Measurements from ENCODE around the gene ASCL2.

ASCL2 gene, protein sequence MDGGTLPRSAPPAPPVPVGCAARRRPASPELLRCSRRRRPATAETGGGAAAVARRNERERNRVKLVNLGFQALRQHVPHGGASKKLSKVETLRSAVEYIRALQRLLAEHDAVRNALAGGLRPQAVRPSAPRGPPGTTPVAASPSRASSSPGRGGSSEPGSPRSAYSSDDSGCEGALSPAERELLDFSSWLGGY

GRCh38 chr11:2270322-2271076 lies at the start of gene ASCL2:
TSS of gene ASCL2 (minus strand) at chr11:2270588. CDS start at chr11:2270332, 256 bp downstream.
- DNase-seq (ENCODE audit: low spot score) = no peak

DNA sequence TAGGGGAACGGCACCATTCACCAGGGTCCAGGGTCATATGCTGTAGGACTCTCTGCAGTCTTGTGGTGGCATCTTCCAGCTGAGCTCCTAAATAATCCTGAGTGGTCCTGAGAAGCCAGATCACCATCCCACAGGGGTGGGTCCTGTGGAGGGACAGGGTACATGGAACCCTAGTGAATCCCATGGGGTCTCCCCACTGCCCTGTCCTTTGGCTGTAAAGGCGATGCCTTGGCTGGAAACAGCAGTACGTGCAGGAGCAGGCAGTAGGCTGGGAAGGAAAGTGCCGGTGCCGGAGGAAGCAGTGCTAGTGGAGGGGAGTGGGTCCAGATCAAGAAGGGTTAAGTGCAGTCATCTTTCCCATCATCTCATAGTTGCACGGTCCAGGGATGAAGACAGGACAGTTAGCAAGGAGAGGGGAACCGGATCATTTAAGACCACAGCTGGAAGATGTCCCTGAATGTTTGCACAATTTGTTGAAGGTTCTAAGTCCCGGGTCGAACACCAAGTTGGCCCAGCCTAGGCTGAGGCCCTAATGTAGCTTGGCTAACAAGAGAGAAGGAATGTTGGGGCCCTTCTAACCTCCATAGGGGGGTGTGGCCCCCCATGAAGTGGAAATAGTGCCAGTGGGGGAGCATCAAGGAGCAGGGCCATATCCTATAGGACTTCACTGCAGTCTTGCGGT lies 49.5 kb upstream of the ASCL2 start:
- no peak for DNase-seq (ENCODE audit: low spot score)

GRCh38 chr11:2318707-2319106 lies 48.3 kb upstream of the ASCL2 start:
- no peak for DNase-seq (ENCODE audit: low spot score)

DNA sequence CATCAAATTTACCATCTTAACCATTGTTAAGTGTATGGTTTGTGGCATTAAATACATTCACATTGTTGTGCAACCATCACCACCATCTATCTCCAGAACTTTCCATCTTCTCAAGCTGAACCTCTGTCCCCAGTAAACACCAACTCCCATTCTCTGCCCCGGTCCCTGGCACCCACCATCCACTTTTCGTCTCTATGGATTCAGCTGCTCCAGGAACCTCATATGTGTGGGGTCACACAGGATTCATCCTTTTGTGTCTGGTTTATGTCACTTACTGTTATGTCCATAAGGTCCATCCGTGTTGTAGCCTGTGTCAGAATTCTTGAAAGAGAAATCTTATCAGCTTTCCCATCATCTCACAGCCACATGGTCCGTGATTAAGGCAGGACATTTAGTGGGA lies 47.7 kb upstream of the ASCL2 start:
- DNase-seq (ENCODE audit: low spot score) = no peak

DNA sequence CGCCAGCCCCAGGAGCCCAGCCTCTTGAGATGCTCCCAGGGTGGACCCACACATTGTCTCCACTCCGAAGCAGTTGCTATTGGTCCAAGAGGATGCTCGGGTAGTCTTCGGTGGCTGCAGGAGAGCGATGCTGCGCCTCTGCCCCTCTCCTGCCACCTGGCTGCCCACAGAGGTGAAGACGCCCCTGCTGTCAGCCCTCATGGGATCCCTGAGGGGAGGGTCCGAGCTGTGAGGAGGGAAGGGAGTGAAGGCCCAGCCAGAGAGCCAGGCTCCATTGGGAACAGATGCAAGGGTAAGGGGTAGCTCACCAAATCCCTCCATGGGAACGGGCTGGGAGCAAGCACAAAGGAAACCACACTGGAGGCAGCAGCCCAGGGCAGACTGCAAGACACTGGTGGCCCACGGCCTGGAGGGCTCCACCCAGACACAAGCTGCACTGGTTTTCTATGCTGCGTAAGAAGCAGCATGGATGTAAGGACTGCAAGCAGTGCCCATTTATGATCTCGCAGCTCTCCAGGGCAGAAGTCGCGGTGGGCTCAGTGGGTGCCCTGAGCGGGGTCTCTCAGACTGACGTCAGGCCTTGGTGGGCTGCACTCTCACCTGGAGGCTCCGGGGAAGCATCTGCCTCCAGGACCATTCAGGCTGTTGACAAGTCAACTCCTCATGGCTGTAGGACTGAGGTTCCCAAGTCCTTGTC lies 47.1 kb upstream of the ASCL2 start:
- no peak for DNase-seq (ENCODE audit: low spot score)

GRCh38 chr11:2316963-2317244 lies 46.5 kb upstream of the ASCL2 start:
- no peak for DNase-seq (ENCODE audit: low spot score)

DNA sequence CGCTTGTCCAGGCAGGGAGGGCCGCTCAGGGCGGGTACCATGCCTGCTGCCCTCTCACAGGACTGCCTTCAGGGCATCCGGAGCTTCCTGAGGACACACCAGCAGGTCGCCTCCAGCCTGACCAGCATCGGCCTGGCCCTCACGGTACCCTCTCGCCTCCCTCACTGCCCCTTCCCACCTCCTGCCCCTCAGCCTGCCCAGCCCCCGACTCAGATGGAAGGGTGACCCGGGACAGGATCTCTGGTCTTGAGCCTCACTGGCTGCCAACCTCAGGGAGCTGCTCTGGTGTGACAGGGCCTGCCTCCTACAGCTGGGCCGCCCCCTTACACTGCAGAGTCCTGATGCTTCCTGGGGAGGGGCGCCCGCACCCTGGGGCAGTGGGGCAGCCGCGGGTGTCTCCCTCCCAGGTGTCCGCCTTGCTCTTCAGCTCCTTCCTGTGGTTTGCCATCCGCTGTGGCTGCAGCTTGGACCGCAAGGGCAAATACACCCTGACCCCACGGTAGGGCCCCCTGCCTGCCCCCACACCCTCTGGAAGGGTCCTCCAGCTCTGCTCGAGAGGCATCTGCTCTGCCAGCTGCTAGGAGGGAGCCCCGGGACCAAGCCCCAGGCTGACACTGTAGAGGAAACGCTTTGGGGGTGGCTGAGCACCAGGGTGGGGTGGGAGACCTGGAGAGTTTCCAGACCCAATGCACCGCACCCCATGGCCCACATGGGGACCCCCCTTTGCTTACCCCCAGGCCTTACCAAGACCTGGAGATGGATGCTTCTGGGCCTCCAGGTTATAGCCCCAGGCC lies 46.0 kb upstream of the ASCL2 start:
- DNase-seq (ENCODE audit: low spot score) = no peak

DNA sequence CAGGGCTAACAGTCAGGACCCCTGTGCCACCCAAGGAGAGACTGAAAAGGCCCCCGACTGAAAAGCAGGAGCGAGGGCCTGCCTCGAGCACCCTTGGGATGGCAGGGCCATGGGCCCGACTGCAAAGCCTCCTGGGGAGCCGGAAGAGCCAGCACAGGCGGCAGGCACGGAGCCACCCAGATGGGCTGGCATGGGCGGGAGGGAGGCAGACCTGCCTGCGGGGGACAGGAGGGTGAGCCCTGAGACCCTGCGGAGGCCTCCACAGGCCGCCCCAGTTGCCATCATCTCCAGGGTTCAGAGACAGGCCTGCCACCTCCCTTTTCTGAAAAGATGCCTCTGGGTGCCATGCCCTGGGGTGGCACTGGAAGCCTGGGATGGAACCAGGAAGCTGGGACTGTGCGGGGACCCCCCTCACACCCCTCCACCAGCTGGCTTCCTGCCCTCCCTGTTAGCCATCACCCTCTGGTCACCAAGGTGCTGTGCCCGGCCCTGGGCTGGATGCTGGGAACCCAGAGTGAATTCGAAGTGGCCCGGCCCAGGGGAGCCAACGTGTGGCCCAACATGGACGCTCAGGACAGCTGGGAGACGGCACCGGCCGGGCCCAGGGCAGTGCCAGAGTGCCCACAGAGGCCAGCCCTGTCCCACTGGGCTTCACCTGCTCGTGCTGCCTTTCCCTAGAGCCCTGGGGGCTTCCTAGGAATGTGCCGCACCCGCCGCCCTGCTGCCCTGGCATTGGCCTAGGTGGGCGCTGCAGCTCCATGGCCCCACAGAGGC lies 45.2 kb upstream of the ASCL2 start:
- DNase-seq (ENCODE audit: low spot score) = no peak

GRCh38 chr11:2314525-2315394 lies 44.4 kb upstream of the ASCL2 start:
- no peak for DNase-seq (ENCODE audit: low spot score)

- DNase-seq (ENCODE audit: low spot score) = no peak
These were observed 43.7 kb upstream of the ASCL2 start for GRCh38 chr11:2314136-2314524.

DNA sequence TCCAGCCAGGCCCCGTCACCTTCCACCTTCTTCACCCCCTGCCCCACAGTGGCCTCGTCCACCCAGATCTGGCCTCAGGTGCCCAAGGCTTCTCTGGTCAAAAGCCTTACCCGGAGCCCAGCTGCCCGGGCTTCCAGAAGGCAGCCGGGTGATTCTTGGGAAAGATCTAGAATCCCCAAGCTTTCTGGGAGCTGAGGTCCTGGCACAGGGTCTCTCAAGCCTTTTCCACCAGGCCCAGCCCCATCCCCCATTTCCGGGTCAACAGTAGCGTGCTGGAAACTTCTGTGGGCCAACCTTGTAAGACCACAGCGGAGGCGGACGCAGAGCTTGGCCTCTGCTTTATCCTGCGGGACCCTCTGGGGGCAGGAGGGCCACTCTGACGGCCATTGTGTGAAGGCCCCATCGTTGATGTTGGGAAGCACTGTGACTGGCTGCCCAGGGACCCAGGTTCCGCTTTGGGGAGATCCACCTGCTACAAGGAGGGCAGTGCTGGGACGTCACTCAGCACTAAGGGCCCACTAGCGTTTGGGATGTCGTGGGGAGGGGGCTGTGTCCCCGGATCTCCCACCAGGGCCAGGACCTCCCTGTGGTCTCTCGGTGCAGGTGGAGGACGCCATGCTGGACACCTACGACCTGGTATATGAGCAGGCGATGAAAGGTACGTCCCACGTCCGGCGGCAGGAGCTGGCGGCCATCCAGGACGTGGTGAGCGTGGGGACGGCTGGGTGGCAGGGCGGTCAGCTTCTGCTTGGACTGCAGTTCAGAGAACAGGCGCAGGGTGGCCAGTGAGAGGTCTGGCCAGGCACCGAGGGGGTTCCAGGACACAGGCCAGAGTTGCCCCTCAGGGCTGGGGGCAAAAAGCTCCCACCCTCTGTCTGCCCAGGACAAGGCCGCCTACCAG lies 42.9 kb upstream of the ASCL2 start:
- no peak for DNase-seq (ENCODE audit: low spot score)

- DNase-seq (ENCODE audit: low spot score) = no peak
These were observed 42.0 kb upstream of the ASCL2 start for GRCh38 chr11:2312232-2313042.

DNA sequence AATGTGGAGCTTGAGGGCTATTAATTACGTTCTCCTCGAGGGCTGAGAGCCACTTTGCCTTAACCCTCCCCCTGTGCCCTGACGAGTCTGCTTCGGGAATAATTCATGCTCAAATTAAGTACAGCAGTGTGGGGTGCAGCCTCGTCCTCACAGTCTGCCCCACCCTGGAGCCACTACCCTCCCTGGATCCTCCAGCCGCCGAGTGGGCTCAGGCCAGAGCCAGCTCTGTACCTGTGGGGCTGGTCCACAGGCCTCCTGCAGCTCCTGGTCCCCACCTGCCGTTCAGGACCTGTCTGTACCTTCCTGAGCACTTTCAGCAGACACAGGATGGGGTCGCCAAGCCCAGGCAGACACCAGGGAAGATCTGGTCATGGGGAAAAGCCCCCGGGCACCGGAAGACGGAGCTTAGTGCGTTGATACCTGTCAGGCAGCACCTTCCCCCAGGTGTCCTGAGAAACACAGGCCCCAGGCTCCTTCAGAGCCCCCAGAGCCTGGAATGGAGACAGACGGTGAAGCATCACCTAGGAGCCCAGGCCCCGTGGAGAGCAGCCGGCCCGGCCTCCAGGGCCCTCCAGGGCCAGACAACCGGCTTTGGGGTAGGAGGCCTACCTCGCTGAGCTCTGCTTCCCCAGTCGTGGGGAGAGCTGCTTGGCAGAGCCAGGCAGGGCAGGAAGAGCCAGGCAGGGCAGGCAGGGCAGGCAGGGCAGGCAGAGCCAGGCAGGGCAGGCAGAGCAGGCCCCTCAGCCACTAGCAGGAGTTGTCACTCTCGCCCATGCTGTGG lies 41.2 kb upstream of the ASCL2 start:
- no peak for DNase-seq (ENCODE audit: low spot score)

DNA sequence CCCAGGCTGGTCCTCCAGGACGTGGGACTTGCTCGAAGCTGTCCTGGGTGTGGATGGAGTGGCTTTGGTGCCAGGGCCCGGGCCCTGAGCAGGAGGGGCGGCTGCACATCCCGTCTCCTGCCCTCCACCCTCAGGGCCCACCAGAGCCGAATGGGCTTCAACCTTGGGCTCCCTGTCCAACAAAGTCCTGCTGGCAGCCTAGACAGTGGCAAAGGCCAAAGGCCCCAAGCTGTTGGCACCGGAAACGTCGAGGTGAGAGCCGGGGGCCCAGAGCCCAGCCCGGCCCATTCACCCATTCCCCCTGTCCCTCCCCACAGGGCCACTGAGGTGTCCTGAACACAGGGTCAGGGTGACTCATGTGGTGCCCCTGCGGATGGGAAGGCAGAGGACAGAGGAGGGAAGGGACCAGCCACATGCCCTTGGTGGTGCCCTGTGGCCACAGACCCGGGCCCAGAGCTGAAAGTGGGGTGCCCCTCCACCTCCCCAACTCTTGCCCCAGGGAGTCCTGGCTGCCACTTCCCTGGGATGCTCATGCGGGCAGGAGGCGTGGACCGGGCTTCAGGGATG lies 40.5 kb upstream of the ASCL2 start:
- no peak for DNase-seq (ENCODE audit: low spot score)

GRCh38 chr11:2310073-2310785 lies 39.8 kb upstream of the ASCL2 start:
- no peak for DNase-seq (ENCODE audit: low spot score)

DNA sequence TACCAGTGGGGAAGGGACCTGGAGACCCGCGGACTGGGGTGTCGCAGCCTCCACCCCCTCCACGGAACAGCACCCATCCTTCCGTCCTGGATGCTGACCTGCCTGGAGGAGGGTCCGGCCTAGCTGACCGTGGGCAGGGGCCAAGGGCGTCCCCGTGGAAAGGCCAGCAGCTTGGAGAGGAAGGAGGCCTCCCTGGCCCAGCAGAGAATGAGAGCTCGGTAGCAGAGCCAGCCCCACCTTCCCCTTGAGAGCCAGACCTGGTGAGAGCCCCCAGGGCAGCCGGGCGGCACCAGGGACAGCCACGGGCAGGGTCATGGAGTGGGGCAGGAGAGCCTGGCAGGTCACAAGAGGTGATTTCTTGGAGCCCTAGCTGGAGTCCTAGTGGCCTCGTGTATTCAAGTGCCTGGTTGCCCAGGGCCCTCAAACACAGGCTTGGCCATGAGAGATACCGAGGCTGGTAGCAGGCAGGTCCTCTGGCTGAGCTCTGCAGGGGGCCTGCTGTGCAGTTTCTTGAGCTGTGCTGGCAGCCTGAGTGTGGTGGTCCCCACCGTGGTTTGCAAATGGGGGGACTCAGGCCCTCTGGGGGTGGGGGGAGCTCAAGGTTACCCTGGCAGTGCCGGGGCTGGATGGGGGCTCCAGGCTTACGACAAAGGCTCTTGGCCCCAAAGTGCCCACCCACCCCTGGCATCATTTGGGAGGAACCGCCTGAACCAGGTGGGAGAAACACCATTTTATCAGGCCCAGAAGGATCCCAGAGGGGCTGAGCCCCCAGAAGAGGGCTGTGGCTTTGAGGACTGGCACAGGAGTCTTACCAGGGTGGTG lies 39.1 kb upstream of the ASCL2 start:
- DNase-seq (ENCODE audit: low spot score) = no peak

All from activated CD4-positive, alpha-beta T cell treated with anti-CD3 and anti-CD28 coated beads, Interleukin-2, Interleukin-4, amounts not matched to agents 100 ng/mL and 50 ng/mL, durations not matched to agents 16 hours and 8 hours (primary cell).